Stimulated activated CD4-positive, alpha-beta T cell treated with anti-CD3 and anti-CD28 coated beads, Interleukin-1b, Interleukin-23, amount 100 ng/mL, for 4 hours (primary cell): ENCODE results near the gene HBZ.
"Not testable (repeated sequence)": the region's sequence is repeated elsewhere in the genome, so short reads cannot be mapped to it uniquely, and the experiment has no call there.

Source experiments
- DNase-seq, 2 donors: peaks; one replicate each; pipeline ENCODE4 v3.0.0-alpha.2; 2020; ENCODE audit warnings: low read depth in 2 of 2

The HBZ gene

GRCh38 chr16:179211-180092, 27.0 kb downstream of the HBZ start:
- DNase-seq = no peak

GRCh38 chr16:180101-180675, 27.7 kb downstream of the HBZ start, which contains the start of gene HBQ1:
TSS of gene HBQ1 (plus strand) at chr16:180459. CDS start at chr16:180487, 28 bp downstream.
- DNase-seq = peak in 1 of 2 donors; percentile 46

- peak; percentile 82 to 84 for DNase-seq
Measured at GRCh38 chr16:180681-181564, 28.5 kb downstream of the HBZ start.

- no peak for DNase-seq
Measured at GRCh38 chr16:181565-182021, 29.1 kb downstream of the HBZ start.

- DNase-seq = no peak
Measured at GRCh38 chr16:183005-183404, 30.6 kb downstream of the HBZ start.

GRCh38 chr16:185213-185612, 32.8 kb downstream of the HBZ start:
- no peak for DNase-seq

GRCh38 chr16:185691-186090, 33.2 kb downstream of the HBZ start:
- no peak for DNase-seq

GRCh38 chr16:187330-187729, 34.9 kb downstream of the HBZ start:
- DNase-seq = no peak

- DNase-seq = no peak
Measured at GRCh38 chr16:188674-189073, 36.2 kb downstream of the HBZ start.

GRCh38 chr16:189604-190186, 37.3 kb downstream of the HBZ start:
- no peak for DNase-seq

GRCh38 chr16:191831-192230, 39.4 kb downstream of the HBZ start:
- DNase-seq = no peak

GRCh38 chr16:192686-193085, 40.2 kb downstream of the HBZ start:
- DNase-seq = no peak

GRCh38 chr16:193441-193840, 41.0 kb downstream of the HBZ start:
- no peak for DNase-seq

GRCh38 chr16:194516-194915, 42.1 kb downstream of the HBZ start:
- DNase-seq = no peak

GRCh38 chr16:200388-200787, 47.9 kb downstream of the HBZ start:
- no peak for DNase-seq

- DNase-seq = no peak
Measured at GRCh38 chr16:203246-203645, 50.8 kb downstream of the HBZ start.

- DNase-seq = not testable (repeated sequence)
Measured at GRCh38 chr16:204046-204445, 51.6 kb downstream of the HBZ start.
